ENCODE measurements around the gene FHL2. TPM values are rescaled to one million over a fixed set of nuclear protein-coding genes. Genes with fewer than 3 reads are reported as not detected.
A peak's percentile ranks its signal among the peaks of the same experiment; 100 is the strongest.

The FHL2 gene
- total and polyA plus RNA-seq, 9 of the 15 experiments (the other 6 are each of a cell fraction or from before 2014, with no cell fraction given), result 7.5 to 33.1 (median 23.9) TPM

DNA sequence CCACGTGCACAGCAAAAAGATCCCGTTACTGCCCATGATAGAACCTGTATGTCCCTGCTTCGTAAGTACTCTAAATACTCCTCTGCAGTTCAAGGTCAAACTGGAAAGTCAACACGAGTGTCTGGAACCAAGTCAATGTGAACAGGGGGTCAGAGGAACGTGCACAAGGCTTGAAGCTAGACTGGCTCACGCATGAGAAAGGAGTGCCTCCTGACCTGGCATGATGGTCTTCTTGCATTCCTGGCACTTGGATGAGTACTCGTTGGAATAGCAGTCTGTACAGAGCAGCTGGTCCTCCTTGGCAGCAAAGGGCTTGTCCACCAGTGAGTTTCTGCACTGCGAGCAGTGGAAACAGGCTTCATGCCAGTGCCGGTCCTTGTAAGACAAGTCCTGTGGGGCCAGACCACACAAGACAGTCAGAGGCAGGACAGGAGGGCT, 25.5 kb downstream of the FHL2 start:
- intact Hi-C loops (cut with micrococcal nuclease) (loop anchor here (5.0 kb wide), 1 partner anchor 79 kb away; no protein-coding TSS in a partner anchor), in situ Hi-C loops (cut with MboI) (loop anchor here (5.0 kb wide), 1 partner anchor 149 kb away; no protein-coding TSS in a partner anchor)
- H3K36me3 ChIP-seq (ENCODE audit: control insufficient read depth, insufficient read depth, low read length), result peaks cover 54% of the 10 kb centered on the region; the same call in 2 of the 3 replicates
- ChIA-PET POLR2A (interaction anchor here (2.1 kb wide), 1 partner anchor 11 kb away, joined by 4 read pairs; no protein-coding TSS in a partner anchor), CTCF (ENCODE audit: low intra/inter-chr PET ratio) (no interaction called here)
- TF ChIP-seq SAFB2 (IDR thresholded peaks at IDR 0.05; ENCODE audit: borderline replicate concordance, low read depth, low read length, severe bottlenecking) (no peak), CHD2 (IDR thresholded peaks at IDR 0.05; ENCODE audit: low read depth, low read length) (no peak), GATA2 (CRISPR knock-in tag; IDR thresholded peaks at IDR 0.05) (no peak), ILK (tag; IDR thresholded peaks at IDR 0.05; ENCODE audit: borderline replicate concordance, low read depth) (no peak), TEAD2 (tag; IDR thresholded peaks at IDR 0.05) (no peak), ZNF134 (CRISPR knock-in tag; conservative IDR thresholded peaks at IDR 0.05) (no peak)
- 79% methylated on average over 9 of the region's 9 CpGs for WGBS (ENCODE audit: insufficient coverage, low coverage, missing lambda C conversion rate)
- H3K9me3 ChIP-seq (replicated peaks; ENCODE audit: control insufficient read depth, insufficient read depth, low read depth, low read length), result no peaks in the 10 kb centered on the region
- H3K4me2 ChIP-seq (ENCODE audit: insufficient read depth, low read length), result no peak overlapping the region
- H3K9me1 ChIP-seq (ENCODE audit: control insufficient read depth, insufficient read depth, low read length), result no peaks in the 10 kb centered on the region
- peak overlapping the region in 1 of 2 experiments; percentile 55; a peak in 1 of 4 replicates for H3K9ac ChIP-seq (ENCODE audit: insufficient read depth in 1 of 2, low read depth in 2 of 2, low read length in 2 of 2)
- ATAC-seq (no peak), FAIRE-seq (no peak), DNase-seq (ENCODE audit: extremely low read depth in 1 of 4, low spot score in 3 of 4) (no peak)
- no peak overlapping the region for H3K4me3 ChIP-seq
- H3K4me1 ChIP-seq (replicated peaks in 1 of 2; ENCODE audit: control insufficient read depth in 2 of 2, insufficient read depth in 2 of 2, low read length in 2 of 2), result peaks cover 0 to 4% of the 10 kb centered on the region in 2 experiments; a peak in 2 of 5 replicates
- no peak overlapping the region for H2AFZ ChIP-seq (ENCODE audit: low read depth, low read length)
- H4K20me1 ChIP-seq (replicated peaks; ENCODE audit: control insufficient read depth, insufficient read depth, low read length), result no peaks in the 10 kb centered on the region
- H3K27me3 ChIP-seq (ENCODE audit: control insufficient read depth in 2 of 2, insufficient read depth in 2 of 2, low read length in 2 of 2), result no peaks in the 10 kb centered on the region
- H3K27ac ChIP-seq (ENCODE audit: extremely low read depth, low read depth, low read length), result no peak overlapping the region
- H3K79me2 ChIP-seq (ENCODE audit: control insufficient read depth, insufficient read depth, low read length), result no peaks in the 10 kb centered on the region
- no TSS peak for BruUV-seq (replicated peaks)
